HepG2 (cell line): ENCODE measurements around the gene GTSF1L. TPM values are rescaled to one million over a fixed set of nuclear protein-coding genes. Genes with fewer than 3 reads are reported as not detected.

Source experiments
- CBFB ChIP-seq: sonication (generic); formaldehyde crosslinking; IDR thresholded peaks from 2 replicates; pipeline ENCODE4 v1.4.0; 2020; ENCODE audit warnings: missing genetic modification reagents
- ETV5 ChIP-seq: IDR thresholded peaks from 2 replicates; pipeline ENCODE4 v1.6.1; 2018; ENCODE audit warnings: missing biosample characterization, missing genetic modification reagents, inconsistent platforms, borderline replicate concordance
- HOXA3 ChIP-seq: sonication (generic); formaldehyde crosslinking; IDR thresholded peaks from 2 replicates; pipeline ENCODE4 v1.5.0; 2020; ENCODE audit warnings: missing genetic modification reagents
- KDM3A ChIP-seq: IDR thresholded peaks from 2 replicates; pipeline ENCODE4 v1.6.1; 2018; ENCODE audit warnings: low read depth, missing compliant biosample characterization
- KLF9 ChIP-seq: IDR thresholded peaks from 2 replicates; pipeline ENCODE4 v1.6.1; 2016; ENCODE audit warnings: low read depth
- MEIS1 ChIP-seq: sonication (generic); formaldehyde crosslinking; IDR thresholded peaks from 2 replicates; pipeline ENCODE4 v1.9.0; 2021; ENCODE audit warnings: mild to moderate bottlenecking, missing genetic modification reagents, moderate library complexity, borderline replicate concordance
- RELA ChIP-seq: sonication (generic); formaldehyde crosslinking; IDR thresholded peaks from 2 replicates; pipeline ENCODE4 v1.4.0; 2020; ENCODE audit warnings: missing genetic modification reagents
- SALL2 ChIP-seq: sonication (generic); formaldehyde crosslinking; IDR thresholded peaks from 2 replicates; pipeline ENCODE4 v1.8.1; 2023; ENCODE audit warnings: mild to moderate bottlenecking, missing genetic modification reagents, inconsistent platforms
- SAP130 ChIP-seq: IDR thresholded peaks from 2 replicates; pipeline ENCODE4 v1.6.1; 2016; ENCODE audit warnings: low read depth
- ZNF546 ChIP-seq: sonication (generic); formaldehyde crosslinking; conservative IDR thresholded peaks from 2 replicates; pipeline ENCODE4 v1.8.1; 2023; ENCODE audit warnings: mild to moderate bottlenecking, missing genetic modification reagents
- polyA plus RNA-seq, 8 experiments: library from polyadenylated mRNA; depleted of rRNA in 3 of 8; stranded (reverse) in 7 of 8; unstranded in 1 of 8; fragments of >200 nt; fragmentation: Illumina TruSeq in 4 of 8; extraction: Trizol in 4 of 8; gene quantifications; 2 replicates each; pipeline versions ENCODE4 v1.2.1 to v1.2.3, GENCODE V29; 2011 to 2016; ENCODE audit warnings: low read depth in 4 of 8, missing spikeins in 1 of 8, mixed read lengths in 1 of 8; ENCODE audit not compliant: insufficient read depth in 1 of 8
- total RNA-seq, 5 experiments: library from RNA; depleted of rRNA; stranded (reverse); fragments of >200 nt; fragmentation: Illumina TruSeq; extraction: Trizol; gene quantifications; 2 replicates each; pipeline ENCODE4 v1.2.3, GENCODE V29; 2016; ENCODE audit warnings: low read depth in 1 of 5
- TF ChIP-seq, protein P1 (sequence below): sonication (generic); formaldehyde crosslinking; IDR thresholded peaks from one replicate; pipeline ENCODE4 v1.5.1; 2020; ENCODE audit warnings: mild to moderate bottlenecking, missing genetic modification reagents; ENCODE audit errors: not compliant biosample characterization
- TF ChIP-seq, protein P2 (sequence below): sonication (generic); formaldehyde crosslinking; IDR thresholded peaks from 2 replicates; pipeline ENCODE4 v1.4.0; 2020; ENCODE audit warnings: missing genetic modification reagents
- TF ChIP-seq, protein P3 (sequence below): IDR thresholded peaks from 2 replicates; pipeline ENCODE4 v1.6.1; 2016; ENCODE audit warnings: control low read depth
- TF ChIP-seq, protein P4 (sequence below): sonication (generic); formaldehyde crosslinking; IDR thresholded peaks from 2 replicates; pipeline ENCODE4 v1.5.0; 2020; ENCODE audit warnings: mild to moderate bottlenecking, missing genetic modification reagents, borderline replicate concordance
- TF ChIP-seq, protein P5 (sequence below): sonication (generic); formaldehyde crosslinking; IDR thresholded peaks from 2 replicates; pipeline ENCODE4 v1.4.0; 2020; ENCODE audit warnings: missing genetic modification reagents

GTSF1L gene
- total and polyA plus RNA-seq, 2 of the 13 experiments (the other 11 are each of a cell fraction or from before 2014, with no cell fraction given) = not detected

DNA sequence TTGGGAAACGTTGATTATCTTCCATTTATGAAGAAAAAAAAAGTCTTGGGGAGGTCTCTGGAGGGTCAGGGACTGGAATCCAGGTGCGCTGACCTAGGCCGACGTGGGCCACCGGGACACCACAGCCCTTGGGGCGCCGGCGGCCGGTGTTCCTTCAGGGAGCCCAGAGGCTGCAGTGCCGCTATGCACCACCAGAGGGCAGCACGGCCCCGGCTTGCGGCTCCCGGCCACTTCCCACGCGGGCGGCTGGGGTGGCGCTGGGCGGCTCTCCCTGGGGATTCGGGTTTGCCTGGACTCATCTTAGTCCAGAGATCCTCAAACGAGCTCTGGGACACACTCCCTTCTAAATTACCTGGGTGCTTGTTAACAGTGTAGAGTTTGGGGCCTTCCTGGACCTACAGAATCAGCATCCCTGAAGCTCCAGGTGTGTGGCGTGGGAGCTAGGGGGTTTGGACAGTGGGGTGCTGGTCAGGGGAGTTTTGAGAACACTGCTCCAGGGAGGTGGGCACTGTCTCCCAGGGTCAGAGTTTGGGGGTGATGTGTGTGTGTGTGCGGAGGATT is 23.0 kb upstream of the GTSF1L start (continued):
- TF ChIP-seq KDM3A (0 out of 2 replicates have a peak, but pooled peaks have one; percentile 26), HOXA3 (CRISPR knock-in tag) (peak; percentile 35; the same call in 1 of the 2 replicates), CBFB (CRISPR knock-in tag) (no peak), RELA (0 out of 2 replicates have a peak, but pooled peaks have one; percentile 40), MEIS1 (CRISPR knock-in tag) (no peak), SALL2 (CRISPR knock-in tag) (peak; percentile 89), KLF9 (CRISPR knock-in tag) (no peak), ZNF546 (CRISPR knock-in tag) (no peak), ETV5 (no peak), SAP130 (CRISPR knock-in tag) (no peak)
- TF ChIP-seq, protein P1, sequence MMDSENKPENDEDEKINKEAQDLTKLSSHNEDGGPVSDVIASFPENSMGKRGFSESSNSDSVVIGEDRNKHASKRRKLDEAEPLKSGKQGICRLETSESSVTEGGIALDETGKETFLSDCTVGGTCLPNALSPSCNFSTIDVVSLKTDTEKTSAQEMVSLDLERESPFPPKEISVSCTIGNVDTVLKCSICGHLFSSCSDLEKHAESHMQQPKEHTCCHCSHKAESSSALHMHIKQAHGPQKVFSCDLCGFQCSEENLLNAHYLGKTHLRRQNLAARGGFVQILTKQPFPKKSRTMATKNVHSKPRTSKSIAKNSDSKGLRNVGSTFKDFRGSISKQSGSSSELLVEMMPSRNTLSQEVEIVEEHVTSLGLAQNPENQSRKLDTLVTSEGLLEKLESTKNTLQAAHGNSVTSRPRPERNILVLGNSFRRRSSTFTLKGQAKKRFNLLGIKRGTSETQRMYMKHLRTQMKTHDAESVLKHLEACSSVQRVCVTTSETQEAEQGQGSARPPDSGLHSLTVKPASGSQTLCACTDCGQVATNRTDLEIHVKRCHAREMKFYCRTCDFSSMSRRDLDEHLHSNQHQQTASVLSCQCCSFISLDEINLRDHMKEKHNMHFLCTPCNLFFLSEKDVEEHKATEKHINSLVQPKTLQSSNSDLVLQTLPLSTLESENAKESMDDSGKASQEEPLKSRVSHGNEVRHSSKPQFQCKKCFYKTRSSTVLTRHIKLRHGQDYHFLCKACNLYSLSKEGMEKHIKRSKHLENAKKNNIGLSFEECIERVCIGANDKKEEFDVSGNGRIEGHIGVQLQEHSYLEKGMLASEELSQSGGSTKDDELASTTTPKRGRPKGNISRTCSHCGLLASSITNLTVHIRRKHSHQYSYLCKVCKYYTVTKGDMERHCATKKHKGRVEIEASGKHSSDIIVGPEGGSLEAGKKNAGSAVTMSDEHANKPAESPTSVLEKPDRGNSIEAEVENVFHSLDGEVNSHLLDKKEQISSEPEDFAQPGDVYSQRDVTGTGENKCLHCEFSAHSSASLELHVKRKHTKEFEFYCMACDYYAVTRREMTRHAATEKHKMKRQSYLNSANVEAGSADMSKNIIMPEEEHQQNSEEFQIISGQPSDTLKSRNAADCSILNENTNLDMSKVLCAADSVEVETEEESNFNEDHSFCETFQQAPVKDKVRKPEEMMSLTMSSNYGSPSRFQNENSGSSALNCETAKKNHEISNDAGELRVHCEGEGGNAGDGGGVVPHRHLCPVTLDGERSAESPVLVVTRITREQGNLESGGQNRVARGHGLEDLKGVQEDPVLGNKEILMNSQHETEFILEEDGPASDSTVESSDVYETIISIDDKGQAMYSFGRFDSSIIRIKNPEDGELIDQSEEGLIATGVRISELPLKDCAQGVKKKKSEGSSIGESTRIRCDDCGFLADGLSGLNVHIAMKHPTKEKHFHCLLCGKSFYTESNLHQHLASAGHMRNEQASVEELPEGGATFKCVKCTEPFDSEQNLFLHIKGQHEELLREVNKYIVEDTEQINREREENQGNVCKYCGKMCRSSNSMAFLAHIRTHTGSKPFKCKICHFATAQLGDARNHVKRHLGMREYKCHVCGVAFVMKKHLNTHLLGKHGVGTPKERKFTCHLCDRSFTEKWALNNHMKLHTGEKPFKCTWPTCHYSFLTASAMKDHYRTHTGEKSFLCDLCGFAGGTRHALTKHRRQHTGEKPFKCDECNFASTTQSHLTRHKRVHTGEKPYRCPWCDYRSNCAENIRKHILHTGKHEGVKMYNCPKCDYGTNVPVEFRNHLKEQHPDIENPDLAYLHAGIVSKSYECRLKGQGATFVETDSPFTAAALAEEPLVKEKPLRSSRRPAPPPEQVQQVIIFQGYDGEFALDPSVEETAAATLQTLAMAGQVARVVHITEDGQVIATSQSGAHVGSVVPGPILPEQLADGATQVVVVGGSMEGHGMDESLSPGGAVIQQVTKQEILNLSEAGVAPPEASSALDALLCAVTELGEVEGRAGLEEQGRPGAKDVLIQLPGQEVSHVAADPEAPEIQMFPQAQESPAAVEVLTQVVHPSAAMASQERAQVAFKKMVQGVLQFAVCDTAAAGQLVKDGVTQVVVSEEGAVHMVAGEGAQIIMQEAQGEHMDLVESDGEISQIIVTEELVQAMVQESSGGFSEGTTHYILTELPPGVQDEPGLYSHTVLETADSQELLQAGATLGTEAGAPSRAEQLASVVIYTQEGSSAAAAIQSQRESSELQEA (CRISPR knock-in tag) = peak; percentile 35
- TF ChIP-seq, protein P2, sequence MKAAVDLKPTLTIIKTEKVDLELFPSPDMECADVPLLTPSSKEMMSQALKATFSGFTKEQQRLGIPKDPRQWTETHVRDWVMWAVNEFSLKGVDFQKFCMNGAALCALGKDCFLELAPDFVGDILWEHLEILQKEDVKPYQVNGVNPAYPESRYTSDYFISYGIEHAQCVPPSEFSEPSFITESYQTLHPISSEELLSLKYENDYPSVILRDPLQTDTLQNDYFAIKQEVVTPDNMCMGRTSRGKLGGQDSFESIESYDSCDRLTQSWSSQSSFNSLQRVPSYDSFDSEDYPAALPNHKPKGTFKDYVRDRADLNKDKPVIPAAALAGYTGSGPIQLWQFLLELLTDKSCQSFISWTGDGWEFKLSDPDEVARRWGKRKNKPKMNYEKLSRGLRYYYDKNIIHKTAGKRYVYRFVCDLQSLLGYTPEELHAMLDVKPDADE (CRISPR knock-in tag) = no peak
- TF ChIP-seq, protein P3, sequence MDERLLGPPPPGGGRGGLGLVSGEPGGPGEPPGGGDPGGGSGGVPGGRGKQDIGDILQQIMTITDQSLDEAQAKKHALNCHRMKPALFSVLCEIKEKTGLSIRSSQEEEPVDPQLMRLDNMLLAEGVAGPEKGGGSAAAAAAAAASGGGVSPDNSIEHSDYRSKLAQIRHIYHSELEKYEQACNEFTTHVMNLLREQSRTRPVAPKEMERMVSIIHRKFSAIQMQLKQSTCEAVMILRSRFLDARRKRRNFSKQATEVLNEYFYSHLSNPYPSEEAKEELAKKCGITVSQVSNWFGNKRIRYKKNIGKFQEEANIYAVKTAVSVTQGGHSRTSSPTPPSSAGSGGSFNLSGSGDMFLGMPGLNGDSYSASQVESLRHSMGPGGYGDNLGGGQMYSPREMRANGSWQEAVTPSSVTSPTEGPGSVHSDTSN (CRISPR knock-in tag) = no peak
- TF ChIP-seq, protein P4, sequence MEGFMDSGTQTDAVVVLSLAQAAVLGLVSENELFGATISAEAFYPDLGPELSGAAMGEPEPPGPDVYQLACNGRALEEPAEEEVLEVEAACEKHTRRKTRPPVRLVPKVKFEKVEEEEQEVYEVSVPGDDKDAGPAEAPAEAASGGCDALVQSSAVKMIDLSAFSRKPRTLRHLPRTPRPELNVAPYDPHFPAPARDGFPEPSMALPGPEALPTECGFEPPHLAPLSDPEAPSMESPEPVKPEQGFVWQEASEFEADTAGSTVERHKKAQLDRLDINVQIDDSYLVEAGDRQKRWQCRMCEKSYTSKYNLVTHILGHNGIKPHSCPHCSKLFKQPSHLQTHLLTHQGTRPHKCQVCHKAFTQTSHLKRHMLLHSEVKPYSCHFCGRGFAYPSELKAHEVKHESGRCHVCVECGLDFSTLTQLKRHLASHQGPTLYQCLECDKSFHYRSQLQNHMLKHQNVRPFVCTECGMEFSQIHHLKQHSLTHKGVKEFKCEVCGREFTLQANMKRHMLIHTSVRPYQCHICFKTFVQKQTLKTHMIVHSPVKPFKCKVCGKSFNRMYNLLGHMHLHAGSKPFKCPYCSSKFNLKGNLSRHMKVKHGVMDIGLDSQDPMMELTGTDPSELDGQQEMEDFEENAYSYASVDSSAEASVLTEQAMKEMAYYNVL (CRISPR knock-in tag) = no peak
- TF ChIP-seq, protein P5, sequence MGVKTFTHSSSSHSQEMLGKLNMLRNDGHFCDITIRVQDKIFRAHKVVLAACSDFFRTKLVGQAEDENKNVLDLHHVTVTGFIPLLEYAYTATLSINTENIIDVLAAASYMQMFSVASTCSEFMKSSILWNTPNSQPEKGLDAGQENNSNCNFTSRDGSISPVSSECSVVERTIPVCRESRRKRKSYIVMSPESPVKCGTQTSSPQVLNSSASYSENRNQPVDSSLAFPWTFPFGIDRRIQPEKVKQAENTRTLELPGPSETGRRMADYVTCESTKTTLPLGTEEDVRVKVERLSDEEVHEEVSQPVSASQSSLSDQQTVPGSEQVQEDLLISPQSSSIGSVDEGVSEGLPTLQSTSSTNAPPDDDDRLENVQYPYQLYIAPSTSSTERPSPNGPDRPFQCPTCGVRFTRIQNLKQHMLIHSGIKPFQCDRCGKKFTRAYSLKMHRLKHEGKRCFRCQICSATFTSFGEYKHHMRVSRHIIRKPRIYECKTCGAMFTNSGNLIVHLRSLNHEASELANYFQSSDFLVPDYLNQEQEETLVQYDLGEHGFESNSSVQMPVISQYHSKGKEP = no peak
